Measurements from ENCODE around the gene PPIL3.
"Not testable (repeated sequence)": the region's sequence is repeated elsewhere in the genome, so short reads cannot be mapped to it uniquely, and the experiment has no call there.

PPIL3 gene

GRCh38 chr2:200888704-200889625 is at the start of gene PPIL3, which contains the start of gene NIF3L1:
PPIL3 (minus strand) TSS chr2:200889077; CDS start chr2:200887615, 1,462 bp downstream.
NIF3L1 (plus strand) TSS chr2:200889371; CDS start chr2:200891944, 2,573 bp downstream.
- H3K27me3 Mint-ChIP-seq: no peaks in the 10 kb centered on the region
- H3K9me3 Mint-ChIP-seq: no peaks in the 10 kb centered on the region
- H3K4me3 Mint-ChIP-seq: peak within 1 kb of the TSS; percentile 99
- peaks cover 67% of the 10 kb centered on the region for H3K4me1 Mint-ChIP-seq (ENCODE audit: low read depth)
- H3K36me3 Mint-ChIP-seq (ENCODE audit: low read depth): peaks cover 33% of the 10 kb centered on the region
- H3K27ac Mint-ChIP-seq: peak within 1 kb of the TSS; percentile 100

DNA sequence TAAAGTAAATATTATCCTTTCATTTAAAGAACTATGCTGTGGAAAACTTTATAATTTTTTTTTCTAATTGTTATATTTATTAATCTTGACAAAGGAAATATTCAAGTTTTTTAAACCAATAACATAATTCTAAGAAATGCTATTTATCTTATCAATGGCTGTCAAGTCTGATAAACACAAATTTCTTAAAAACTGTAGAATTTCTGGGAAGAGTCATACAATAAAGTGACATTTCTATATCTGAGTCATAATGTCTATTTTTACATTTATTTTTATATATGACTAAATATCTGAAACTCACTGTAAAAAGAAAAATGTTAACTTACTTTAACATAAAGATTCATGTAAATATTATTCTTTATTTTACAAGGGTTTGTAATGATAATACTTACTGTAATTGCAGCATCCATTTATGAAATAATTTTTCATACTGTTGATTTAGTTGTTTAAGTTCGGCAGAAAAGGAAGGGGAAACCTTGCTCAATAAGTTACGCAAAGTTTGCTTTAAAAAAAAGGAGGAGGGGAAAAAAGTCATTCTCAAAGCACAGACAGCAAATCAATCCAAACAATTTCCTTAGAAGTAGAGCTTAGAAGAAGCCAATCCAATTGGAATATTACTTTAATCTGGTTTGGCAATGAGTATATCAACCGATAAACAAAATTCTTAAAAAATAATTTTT is 42.2 kb upstream of the PPIL3 start:
- H3K36me3 Mint-ChIP-seq (ENCODE audit: low read depth): peaks cover 46% of the 10 kb centered on the region
- no peaks in the 10 kb centered on the region for H3K9me3 Mint-ChIP-seq
- H3K27ac Mint-ChIP-seq: no peak overlapping the region
- no peak overlapping the region for H3K4me3 Mint-ChIP-seq
- no peaks in the 10 kb centered on the region for H3K27me3 Mint-ChIP-seq
- H3K4me1 Mint-ChIP-seq (ENCODE audit: low read depth): peaks cover 22% of the 10 kb centered on the region

GRCh38 chr2:200929334-200930249 is 40.7 kb upstream of the PPIL3 start:
- no peaks in the 10 kb centered on the region for H3K27me3 Mint-ChIP-seq
- no peak overlapping the region for H3K4me3 Mint-ChIP-seq
- H3K27ac Mint-ChIP-seq: peak overlapping the region; percentile 59
- no peaks in the 10 kb centered on the region for H3K9me3 Mint-ChIP-seq
- peaks cover 22% of the 10 kb centered on the region for H3K4me1 Mint-ChIP-seq (ENCODE audit: low read depth)
- peaks cover 38% of the 10 kb centered on the region for H3K36me3 Mint-ChIP-seq (ENCODE audit: low read depth)

- H3K27ac Mint-ChIP-seq: peak overlapping the region; percentile 81
- peaks cover 3% of the 10 kb centered on the region for H3K4me1 Mint-ChIP-seq (ENCODE audit: low read depth)
- peaks cover 54% of the 10 kb centered on the region for H3K36me3 Mint-ChIP-seq (ENCODE audit: low read depth)
- H3K27me3 Mint-ChIP-seq: no peaks in the 10 kb centered on the region
- H3K4me3 Mint-ChIP-seq: no peak overlapping the region
- H3K9me3 Mint-ChIP-seq: no peaks in the 10 kb centered on the region
These were observed 33.6 kb upstream of the PPIL3 start for GRCh38 chr2:200922439-200922838.

DNA sequence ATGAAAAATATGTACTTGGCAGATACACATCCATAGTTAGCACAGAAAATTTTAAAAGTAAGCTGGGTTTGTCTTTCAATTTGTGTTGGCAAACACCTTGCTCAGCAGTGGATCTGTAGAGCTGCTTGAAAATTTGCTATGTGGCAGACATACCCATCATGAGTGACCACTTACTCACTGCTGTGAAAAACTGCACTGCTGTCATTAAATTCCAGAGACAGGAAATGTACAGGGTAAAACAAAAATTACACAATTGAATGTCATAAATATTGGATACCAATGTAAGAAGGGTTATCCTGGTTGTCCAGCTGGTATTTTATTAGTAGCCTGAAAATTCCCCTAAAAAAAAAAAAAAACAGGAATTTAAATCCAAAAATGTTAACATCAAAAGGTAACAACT is 24.8 kb upstream of the PPIL3 start:
- no peaks in the 10 kb centered on the region for H3K4me1 Mint-ChIP-seq (ENCODE audit: low read depth)
- no peak overlapping the region for H3K4me3 Mint-ChIP-seq
- H3K36me3 Mint-ChIP-seq (ENCODE audit: low read depth): peaks cover 52% of the 10 kb centered on the region
- H3K27me3 Mint-ChIP-seq: no peaks in the 10 kb centered on the region
- no peaks in the 10 kb centered on the region for H3K9me3 Mint-ChIP-seq
- H3K27ac Mint-ChIP-seq: no peak overlapping the region

DNA sequence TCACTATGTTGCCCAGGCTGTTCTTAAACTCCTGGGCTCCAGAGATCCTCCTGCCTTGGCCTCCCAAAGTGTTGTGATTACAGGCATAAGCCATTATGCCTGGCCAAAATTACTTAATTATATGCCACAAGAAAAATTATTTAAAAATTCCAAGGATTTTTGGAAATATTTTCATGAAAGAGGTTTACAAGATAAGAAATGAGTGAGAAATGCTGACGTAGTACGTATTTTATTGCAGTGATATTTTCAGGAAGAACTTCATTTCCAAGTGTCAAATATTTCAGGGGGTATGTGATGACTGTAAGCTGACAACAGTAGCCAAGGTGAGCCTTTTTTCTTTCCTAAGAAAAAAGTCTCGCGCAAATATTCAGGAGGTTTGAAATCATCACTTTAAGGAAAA is 21.1 kb upstream of the PPIL3 start:
- no peak overlapping the region for H3K4me3 Mint-ChIP-seq
- H3K27ac Mint-ChIP-seq: no peak overlapping the region
- H3K36me3 Mint-ChIP-seq (ENCODE audit: low read depth): peaks cover 55% of the 10 kb centered on the region
- no peaks in the 10 kb centered on the region for H3K4me1 Mint-ChIP-seq (ENCODE audit: low read depth)
- H3K27me3 Mint-ChIP-seq: no peaks in the 10 kb centered on the region
- no peaks in the 10 kb centered on the region for H3K9me3 Mint-ChIP-seq

GRCh38 chr2:200905618-200906296 is 16.9 kb upstream of the PPIL3 start:
- no peaks in the 10 kb centered on the region for H3K9me3 Mint-ChIP-seq
- H3K36me3 Mint-ChIP-seq (ENCODE audit: low read depth): peaks cover 53% of the 10 kb centered on the region
- H3K4me1 Mint-ChIP-seq (ENCODE audit: low read depth): peaks cover 9% of the 10 kb centered on the region
- H3K4me3 Mint-ChIP-seq: no peak overlapping the region
- H3K27ac Mint-ChIP-seq: no peak overlapping the region
- no peaks in the 10 kb centered on the region for H3K27me3 Mint-ChIP-seq

GRCh38 chr2:200901459-200902072 is 12.7 kb upstream of the PPIL3 start:
- Mint-ChIP-seq H3K27ac (peak overlapping the region; percentile 56), H3K4me3 (no peak overlapping the region), H3K36me3 (ENCODE audit: low read depth) (peaks cover 59% of the 10 kb centered on the region), H3K27me3 (no peaks in the 10 kb centered on the region), H3K4me1 (ENCODE audit: low read depth) (peaks cover 9% of the 10 kb centered on the region), H3K9me3 (no peaks in the 10 kb centered on the region)

DNA sequence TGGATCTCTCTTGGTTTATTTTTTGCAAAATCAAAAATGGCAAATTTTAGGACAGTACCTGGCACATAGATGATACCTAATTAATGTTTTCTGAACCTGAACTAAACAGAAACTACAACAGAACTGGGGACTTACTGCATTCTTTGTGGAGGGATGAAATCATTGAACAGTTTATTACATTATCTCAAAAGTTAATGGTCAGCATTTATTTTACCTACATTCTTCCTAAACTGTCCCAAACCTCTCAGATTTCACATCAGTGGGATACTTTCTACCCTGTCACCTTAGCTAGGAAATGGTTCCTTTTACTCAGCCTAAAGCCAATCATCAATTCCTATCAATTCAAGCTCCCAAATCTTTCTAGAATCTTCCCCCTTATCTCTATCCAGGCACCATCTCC is 10.6 kb upstream of the PPIL3 start:
- Mint-ChIP-seq H3K9me3 (no peaks in the 10 kb centered on the region), H3K4me3 (no peak overlapping the region), H3K27me3 (no peaks in the 10 kb centered on the region), H3K27ac (no peak overlapping the region), H3K4me1 (ENCODE audit: low read depth) (peaks cover 9% of the 10 kb centered on the region), H3K36me3 (ENCODE audit: low read depth) (peaks cover 64% of the 10 kb centered on the region)

- not testable (repeated sequence) for H3K4me3 Mint-ChIP-seq, H3K27me3 Mint-ChIP-seq, H3K9me3 Mint-ChIP-seq, H3K27ac Mint-ChIP-seq
- H3K36me3 Mint-ChIP-seq (ENCODE audit: low read depth): peaks cover 67% of the 10 kb centered on the region
- H3K4me1 Mint-ChIP-seq (ENCODE audit: low read depth): peaks cover 14% of the 10 kb centered on the region
These were observed 7.1 kb downstream of the PPIL3 start for GRCh38 chr2:200881715-200882249.

GRCh38 chr2:200878289-200878880 is 10.5 kb downstream of the PPIL3 start:
- peaks cover 67% of the 10 kb centered on the region for H3K36me3 Mint-ChIP-seq (ENCODE audit: low read depth)
- no peaks in the 10 kb centered on the region for H3K27me3 Mint-ChIP-seq
- no peaks in the 10 kb centered on the region for H3K4me1 Mint-ChIP-seq (ENCODE audit: low read depth)
- H3K27ac Mint-ChIP-seq: no peak overlapping the region
- H3K9me3 Mint-ChIP-seq: no peaks in the 10 kb centered on the region
- H3K4me3 Mint-ChIP-seq: no peak overlapping the region

GRCh38 chr2:200877443-200877842 is 11.4 kb downstream of the PPIL3 start:
- Mint-ChIP-seq H3K36me3 (ENCODE audit: low read depth) (peaks cover 65% of the 10 kb centered on the region), H3K4me3 (no peak overlapping the region), H3K27ac (no peak overlapping the region), H3K9me3 (no peaks in the 10 kb centered on the region), H3K4me1 (ENCODE audit: low read depth) (no peaks in the 10 kb centered on the region), H3K27me3 (no peaks in the 10 kb centered on the region)

DNA sequence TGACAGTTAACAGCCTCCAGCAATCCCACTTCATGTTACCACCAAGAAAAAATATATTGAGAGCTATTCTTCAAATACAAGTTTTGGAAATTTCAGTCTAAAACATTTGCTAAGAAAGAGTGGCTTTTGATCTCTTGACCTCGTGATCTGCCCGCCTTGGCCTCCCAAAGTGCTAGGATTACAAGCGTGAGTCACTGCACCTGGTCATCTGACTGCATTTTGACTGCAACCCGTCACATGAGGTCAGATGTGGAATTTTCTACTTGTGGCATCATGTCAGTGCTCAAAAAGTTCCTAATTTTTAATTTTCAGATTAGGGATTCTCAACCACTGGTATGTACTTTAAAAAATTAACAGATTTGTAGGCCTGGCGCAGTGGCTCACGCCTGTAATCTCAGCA is 15.3 kb downstream of the PPIL3 start:
- H3K4me1 Mint-ChIP-seq (ENCODE audit: low read depth): no peaks in the 10 kb centered on the region
- peaks cover 58% of the 10 kb centered on the region for H3K36me3 Mint-ChIP-seq (ENCODE audit: low read depth)
- H3K9me3 Mint-ChIP-seq: no peaks in the 10 kb centered on the region
- H3K27me3 Mint-ChIP-seq: no peaks in the 10 kb centered on the region
- H3K27ac Mint-ChIP-seq: no peak overlapping the region
- H3K4me3 Mint-ChIP-seq: no peak overlapping the region
